K562 (cell line): Measurements from ENCODE around the gene CRYBA4. TPM values are rescaled to one million over a fixed set of nuclear protein-coding genes. Genes with fewer than 3 reads are reported as not detected.

Source experiments
- CBX3 ChIP-seq, 2 experiments: IDR thresholded peaks; 1 replicate in 1 of 2; 2 replicates in 1 of 2; pipeline ENCODE4 v1.6.1; 2012; ENCODE audit warnings: inconsistent platforms in 2 of 2, low read length in 2 of 2, borderline replicate concordance in 1 of 2, control low read depth in 1 of 2
- CCAR2 ChIP-seq: fragments of 200-400 bp; formaldehyde crosslinking; IDR thresholded peaks from 2 replicates; pipeline ENCODE4 v1.6.1; 2017; ENCODE audit warnings: mild to moderate bottlenecking, low read depth, low read length
- ESRRB ChIP-seq: fragments of 250-450 bp; sonication (Bioruptor Pico); IDR thresholded peaks from 2 replicates; pipeline ENCODE4 v1.5.0; 2020; ENCODE audit warnings: mild to moderate bottlenecking, moderate library complexity, borderline replicate concordance
- ETV1 ChIP-seq: fragments of 450-650 bp; conservative IDR thresholded peaks from 2 replicates; pipeline ENCODE4 v1.6.1; 2016; ENCODE audit warnings: missing genetic modification characterization, control low read depth, low read depth, missing compliant biosample characterization
- GABPA ChIP-seq: fragments of 200-800 bp; sonication (Bioruptor generic); conservative IDR thresholded peaks from 2 replicates; pipeline ENCODE4 v1.6.1; 2016; ENCODE audit warnings: low read depth, missing genetic modification characterization, missing compliant biosample characterization
- HDGF ChIP-seq: fragments of 450-650 bp; IDR thresholded peaks from 2 replicates; pipeline ENCODE4 v1.6.1; 2016
- HOXB6 ChIP-seq: fragments of 250-450 bp; sonication (Bioruptor Pico); IDR thresholded peaks from 2 replicates; pipeline ENCODE4 v1.5.1; 2022; ENCODE audit warnings: mild to moderate bottlenecking, borderline replicate concordance
- KDM1A ChIP-seq, 2 experiments: fragments of 450-650 bp; IDR thresholded peaks; 2 replicates each; pipeline ENCODE4 v1.6.1; 2016; ENCODE audit warnings: mild to moderate bottlenecking in 2 of 2
- L3MBTL2 ChIP-seq: fragments of 450-650 bp; IDR thresholded peaks from 2 replicates; pipeline ENCODE4 v1.6.1; 2016; ENCODE audit warnings: mild to moderate bottlenecking, moderate library complexity
- MLLT1 ChIP-seq, 2 experiments: fragments of 450-650 bp; IDR thresholded peaks; 2 replicates each; pipeline ENCODE4 v1.6.1; 2016
- MTA2 ChIP-seq: fragments of 450-650 bp; IDR thresholded peaks from 2 replicates; pipeline ENCODE4 v1.6.1; 2016; ENCODE audit warnings: low read depth
- MTF1 ChIP-seq: fragments of 250-450 bp; sonication (Bioruptor Pico); IDR thresholded peaks from 2 replicates; pipeline ENCODE4 v1.9.0; 2021; ENCODE audit warnings: moderate library complexity, mild to moderate bottlenecking, inconsistent platforms, borderline replicate concordance
- NR3C1 ChIP-seq: sonication (generic); formaldehyde crosslinking; IDR thresholded peaks from 2 replicates; pipeline ENCODE4 v1.8.1; 2022; ENCODE audit warnings: missing genetic modification reagents
- OTX1 ChIP-seq: fragments of 450-650 bp; formaldehyde crosslinking; IDR thresholded peaks from 2 replicates; pipeline ENCODE4 v1.4.0; 2022; ENCODE audit warnings: mild to moderate bottlenecking
- PBX2 ChIP-seq, 2 experiments: IDR thresholded peaks in 1 of 2; conservative IDR thresholded peaks in 1 of 2; 2 replicates each; pipeline ENCODE4 v1.6.1; 2016; ENCODE audit warnings: low read depth in 2 of 2, mild to moderate bottlenecking in 1 of 2, missing compliant biosample characterization in 1 of 2, missing genetic modification characterization in 1 of 2, moderate library complexity in 1 of 2
- PHF20 ChIP-seq: fragments of 450-650 bp; IDR thresholded peaks from 2 replicates; pipeline ENCODE4 v1.6.1; 2018; ENCODE audit not compliant: partially characterized antibody
- SIX5 ChIP-seq, 2 experiments: IDR thresholded peaks; 2 replicates each; pipeline ENCODE4 v1.6.1; 2011; ENCODE audit warnings: low read length in 2 of 2, borderline replicate concordance in 1 of 2, low read depth in 1 of 2, mild to moderate bottlenecking in 1 of 2, moderate library complexity in 1 of 2; ENCODE audit not compliant: insufficient read depth in 1 of 2
- SRSF3 ChIP-seq: fragments of 200-400 bp; formaldehyde crosslinking; IDR thresholded peaks from 2 replicates; pipeline ENCODE4 v1.6.1; 2016; ENCODE audit warnings: mild to moderate bottlenecking, low read length, moderate library complexity; ENCODE audit not compliant: insufficient read depth
- YY1 ChIP-seq, 3 experiments: IDR thresholded peaks; 2 replicates each; pipeline ENCODE4 v1.6.1; 2011; ENCODE audit warnings: low read length in 2 of 3, mild to moderate bottlenecking in 2 of 3, moderate library complexity in 2 of 3, borderline replicate concordance in 1 of 3, control low read depth in 1 of 3, low read depth in 1 of 3; ENCODE audit not compliant: insufficient read depth in 3 of 3, insufficient replicate concordance in 2 of 3, control insufficient read depth in 1 of 3, insufficient read length in 1 of 3; ENCODE audit errors: extremely low read depth in 1 of 3
- ZBTB17 ChIP-seq: fragments of 450-650 bp; formaldehyde crosslinking; IDR thresholded peaks from 2 replicates; pipeline ENCODE4 v1.4.0; 2020; ENCODE audit warnings: mild to moderate bottlenecking
- ZFPM2 ChIP-seq: fragments of 250-450 bp; sonication (Bioruptor Pico); IDR thresholded peaks from 2 replicates; pipeline ENCODE4 v1.5.1; 2022; ENCODE audit warnings: mild to moderate bottlenecking
- ZNF212 ChIP-seq: fragments of 450-650 bp; formaldehyde crosslinking; IDR thresholded peaks from 2 replicates; pipeline ENCODE4 v1.4.0; 2020; ENCODE audit warnings: mild to moderate bottlenecking
- ZNF3 ChIP-seq: fragments of 250-450 bp; sonication (Bioruptor Pico); IDR thresholded peaks from 2 replicates; pipeline ENCODE4 v1.5.0; 2021; ENCODE audit warnings: mild to moderate bottlenecking, moderate library complexity
- ZNF644 ChIP-seq: fragments of 200-800 bp; sonication (Bioruptor generic); IDR thresholded peaks from 2 replicates; pipeline ENCODE4 v1.6.1; 2016; ENCODE audit warnings: low read depth, missing genetic modification characterization, missing compliant biosample characterization
- polyA plus RNA-seq, 8 experiments: library from polyadenylated mRNA; depleted of rRNA in 4 of 8; stranded (reverse) in 5 of 8; unstranded in 3 of 8; fragments of >200 nt; fragmentation: Nextera tagmentation in 2 of 8; fragmentation: Illumina TruSeq in 1 of 8; extraction: Ambion mirVana in 2 of 8; extraction: Trizol in 1 of 8; gene quantifications; 2 replicates each; pipeline versions ENCODE4 v1.2.1 to v1.2.3, GENCODE V29; 2011 to 2014; ENCODE audit warnings: inconsistent platforms in 1 of 8, missing spikeins in 1 of 8
- total RNA-seq, 7 experiments: library from RNA; depleted of rRNA in 6 of 7; stranded (reverse); fragments of >200 nt in 6 of 7; fragmentation: Illumina TruSeq in 2 of 7; extraction: Trizol in 2 of 7; gene quantifications; 2 replicates each; pipeline versions ENCODE4 v1.2.1 to v1.2.3, GENCODE V29; 2011 to 2021; ENCODE audit warnings: low replicate concordance in 1 of 7
- TF ChIP-seq, protein P1 (sequence below): sonication (generic); formaldehyde crosslinking; IDR thresholded peaks from 2 replicates; pipeline ENCODE4 v1.5.0; 2020; ENCODE audit warnings: missing genetic modification reagents

Gene CRYBA4
- total and polyA plus RNA-seq, 9 of the 15 experiments (the other 6 are each of a cell fraction or from before 2014, with no cell fraction given) = 0.59 to 3.3 (median 1.6) TPM

- TF ChIP-seq MTF1 (no peak), ZNF3 (no peak), L3MBTL2 (no peak), ZFPM2 (CRISPR knock-in tag) (no peak), PBX2 (CRISPR knock-in tag; IDR thresholded peaks at IDR 0.05; ENCODE audit: low read depth) (no peak), PBX2 (tag; conservative IDR thresholded peaks at IDR 0.05; ENCODE audit: low read depth) (no peak), NR3C1 (CRISPR knock-in tag) (no peak), MLLT1 (IDR thresholded peaks at IDR 0.05) (no peak), YY1 (IDR thresholded peaks at IDR 0.05; ENCODE audit: borderline replicate concordance in 1 of 3, control insufficient read depth in 1 of 3, extremely low read depth in 1 of 3, insufficient read depth in 3 of 3, insufficient read length in 1 of 3, insufficient replicate concordance in 2 of 3, low read depth in 1 of 3, low read length in 2 of 3) (no peak), CCAR2 (no peak), SRSF3 (no peak), ZNF212 (no peak), HDGF (peak; percentile 48; the same call in 1 of the 2 replicates), ZBTB17 (CRISPR knock-in tag) (no peak), GABPA (tag) (0 out of 2 replicates have a peak, but pooled peaks have one; percentile 0), CBX3 (IDR thresholded peaks at IDR 0.05; ENCODE audit: borderline replicate concordance in 1 of 2, low read length in 2 of 2) (0 out of 3 replicates have a peak, but pooled peaks of 1 of the 2 experiments have one; percentile 51), SIX5 (IDR thresholded peaks at IDR 0.05; ENCODE audit: borderline replicate concordance in 1 of 2, insufficient read depth in 1 of 2, low read depth in 1 of 2, low read length in 2 of 2) (no peak), ETV1 (tag) (no peak), OTX1 (CRISPR knock-in tag) (no peak), KDM1A (IDR thresholded peaks at IDR 0.05) (peak; percentile 90 to 94), HOXB6 (CRISPR knock-in tag) (no peak), MTA2 (no peak), PHF20 (peak; percentile 43), ESRRB (no peak), ZNF644 (tag) (no peak)
- TF ChIP-seq, protein P1, sequence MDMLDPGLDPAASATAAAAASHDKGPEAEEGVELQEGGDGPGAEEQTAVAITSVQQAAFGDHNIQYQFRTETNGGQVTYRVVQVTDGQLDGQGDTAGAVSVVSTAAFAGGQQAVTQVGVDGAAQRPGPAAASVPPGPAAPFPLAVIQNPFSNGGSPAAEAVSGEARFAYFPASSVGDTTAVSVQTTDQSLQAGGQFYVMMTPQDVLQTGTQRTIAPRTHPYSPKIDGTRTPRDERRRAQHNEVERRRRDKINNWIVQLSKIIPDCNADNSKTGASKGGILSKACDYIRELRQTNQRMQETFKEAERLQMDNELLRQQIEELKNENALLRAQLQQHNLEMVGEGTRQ = no peak
These were observed 3.3 kb upstream of the CRYBA4 start (continued) for GRCh38 chr22:26618455-26618854.
